ENCODE measurements around the gene TTC7B.

The TTC7B gene

GRCh38 chr14:90607141-90607540, 209.1 kb downstream of the TTC7B start:
- Histone ChIP-seq H2AK5ac (ENCODE audit: low read depth, low read length) (no peak overlapping the region), H3K23ac (ENCODE audit: low read depth, low read length, poor library complexity) (no peak overlapping the region), H3K79me1 (ENCODE audit: low read depth, low read length) (no peaks in the 10 kb centered on the region), H3K4me3 (ENCODE audit: low read length in 2 of 2) (no peak overlapping the region), H3K14ac (ENCODE audit: low read length) (no peak overlapping the region), H3K4me2 (ENCODE audit: insufficient read depth, low read length, poor library complexity, severe bottlenecking) (no peak overlapping the region), H3K18ac (ENCODE audit: low read length) (peak overlapping the region; percentile 57), H3K36me3 (replicated peaks in 1 of 2; ENCODE audit: control insufficient read depth in 2 of 2, insufficient read depth in 2 of 2, low read length in 2 of 2) (no peaks in the 10 kb centered on the region), H3K27me3 (ENCODE audit: control insufficient read depth in 3 of 3, insufficient read depth in 3 of 3, low read depth in 1 of 3, low read length in 3 of 3) (no peaks in the 10 kb centered on the region), H3K4ac (ENCODE audit: low read length) (no peak overlapping the region), H2AFZ (ENCODE audit: low read length) (no peak overlapping the region), H2BK120ac (ENCODE audit: low read depth, low read length) (no peak overlapping the region), H2BK15ac (ENCODE audit: low read length) (no peak overlapping the region), H2BK5ac (ENCODE audit: low read length) (no peak overlapping the region), H4K8ac (ENCODE audit: low read depth, low read length) (no peak overlapping the region), H2BK12ac (ENCODE audit: low read length) (no peak overlapping the region), H3K9ac (ENCODE audit: low read depth, low read length, poor library complexity) (no peak overlapping the region), H3K9me3 (replicated peaks in 1 of 2; ENCODE audit: control insufficient read depth in 2 of 2, insufficient read depth in 1 of 2, low read depth in 1 of 2, low read length in 2 of 2) (no peaks in the 10 kb centered on the region), H4K91ac (ENCODE audit: low read depth, low read length, poor library complexity) (no peak overlapping the region), H3K27ac (replicated peaks; ENCODE audit: low read length) (no peak overlapping the region), H3K4me1 (ENCODE audit: control insufficient read depth in 2 of 2, insufficient read depth in 1 of 2, low read depth in 1 of 2, low read length in 2 of 2) (peaks cover 11 to 22% of the 10 kb centered on the region in 2 donors)
- no CpG with 5 or more reads among the region's 10 CpGs for WGBS, 2 donors (ENCODE audit: extremely low coverage in 2 of 2, insufficient read length in 2 of 2, insufficient replicate concordance in 1 of 2)
- no peak for DNase-seq (ENCODE audit: low spot score)

GRCh38 chr14:90606434-90606833, 209.8 kb downstream of the TTC7B start:
- H3K9ac ChIP-seq (ENCODE audit: low read depth, low read length, poor library complexity) = no peak overlapping the region
- H3K18ac ChIP-seq (ENCODE audit: low read length) = no peak overlapping the region
- no peak overlapping the region for H2BK15ac ChIP-seq (ENCODE audit: low read length)
- H2AK5ac ChIP-seq (ENCODE audit: low read depth, low read length) = no peak overlapping the region
- H3K36me3 ChIP-seq (replicated peaks in 1 of 2; ENCODE audit: control insufficient read depth in 2 of 2, insufficient read depth in 2 of 2, low read length in 2 of 2) = no peaks in the 10 kb centered on the region
- H3K14ac ChIP-seq (ENCODE audit: low read length) = no peak overlapping the region
- no peak overlapping the region for H2BK12ac ChIP-seq (ENCODE audit: low read length)
- no peaks in the 10 kb centered on the region for H3K9me3 ChIP-seq (replicated peaks in 1 of 2; ENCODE audit: control insufficient read depth in 2 of 2, insufficient read depth in 1 of 2, low read depth in 1 of 2, low read length in 2 of 2)
- H3K4me1 ChIP-seq (ENCODE audit: control insufficient read depth in 2 of 2, insufficient read depth in 1 of 2, low read depth in 1 of 2, low read length in 2 of 2) = peaks cover 11 to 22% of the 10 kb centered on the region in 2 donors
- no peak overlapping the region for H2BK120ac ChIP-seq (ENCODE audit: low read depth, low read length)
- H2BK5ac ChIP-seq (ENCODE audit: low read length) = no peak overlapping the region
- no peak for DNase-seq (ENCODE audit: low spot score)
- no peak overlapping the region for H3K23ac ChIP-seq (ENCODE audit: low read depth, low read length, poor library complexity)
- H3K4me2 ChIP-seq (ENCODE audit: insufficient read depth, low read length, poor library complexity, severe bottlenecking) = no peak overlapping the region
- no peak overlapping the region for H4K91ac ChIP-seq (ENCODE audit: low read depth, low read length, poor library complexity)
- no peak overlapping the region for H3K27ac ChIP-seq (replicated peaks; ENCODE audit: low read length)
- no CpG with 5 or more reads among the region's 2 CpGs for WGBS, 2 donors (ENCODE audit: extremely low coverage in 2 of 2, insufficient read length in 2 of 2, insufficient replicate concordance in 1 of 2)
- no peak overlapping the region for H4K8ac ChIP-seq (ENCODE audit: low read depth, low read length)
- no peak overlapping the region for H3K4me3 ChIP-seq (ENCODE audit: low read length in 2 of 2)
- H2AFZ ChIP-seq (ENCODE audit: low read length) = no peak overlapping the region
- no peaks in the 10 kb centered on the region for H3K27me3 ChIP-seq (ENCODE audit: control insufficient read depth in 3 of 3, insufficient read depth in 3 of 3, low read depth in 1 of 3, low read length in 3 of 3)
- H3K79me1 ChIP-seq (ENCODE audit: low read depth, low read length) = no peaks in the 10 kb centered on the region
- H3K4ac ChIP-seq (ENCODE audit: low read length) = no peak overlapping the region

- H3K4me1 ChIP-seq (ENCODE audit: control insufficient read depth in 2 of 2, insufficient read depth in 1 of 2, low read depth in 1 of 2, low read length in 2 of 2) = peaks cover 11 to 22% of the 10 kb centered on the region in 2 donors
- no CpG with 5 or more reads among the region's 6 CpGs for WGBS, 2 donors (ENCODE audit: extremely low coverage in 2 of 2, insufficient read length in 2 of 2, insufficient replicate concordance in 1 of 2)
These were observed 210.8 kb downstream of the TTC7B start for GRCh38 chr14:90605430-90605829.

GRCh38 chr14:90604356-90604755, 211.9 kb downstream of the TTC7B start:
- no peak overlapping the region for H2BK15ac ChIP-seq (ENCODE audit: low read length)
- WGBS, 2 donors (ENCODE audit: extremely low coverage in 2 of 2, insufficient read length in 2 of 2, insufficient replicate concordance in 1 of 2) = no CpG with 5 or more reads among the region's 6 CpGs
- H2AFZ ChIP-seq (ENCODE audit: low read length) = no peak overlapping the region
- H3K27ac ChIP-seq (replicated peaks; ENCODE audit: low read length) = no peak overlapping the region
- no peak overlapping the region for H2BK5ac ChIP-seq (ENCODE audit: low read length)
- H3K9ac ChIP-seq (ENCODE audit: low read depth, low read length, poor library complexity) = no peak overlapping the region
- no peak overlapping the region for H3K14ac ChIP-seq (ENCODE audit: low read length)
- no peaks in the 10 kb centered on the region for H3K36me3 ChIP-seq (replicated peaks in 1 of 2; ENCODE audit: control insufficient read depth in 2 of 2, insufficient read depth in 2 of 2, low read length in 2 of 2)
- H3K4ac ChIP-seq (ENCODE audit: low read length) = no peak overlapping the region
- H3K9me3 ChIP-seq (replicated peaks in 1 of 2; ENCODE audit: control insufficient read depth in 2 of 2, insufficient read depth in 1 of 2, low read depth in 1 of 2, low read length in 2 of 2) = no peaks in the 10 kb centered on the region
- H4K8ac ChIP-seq (ENCODE audit: low read depth, low read length) = no peak overlapping the region
- H3K23ac ChIP-seq (ENCODE audit: low read depth, low read length, poor library complexity) = no peak overlapping the region
- H4K91ac ChIP-seq (ENCODE audit: low read depth, low read length, poor library complexity) = no peak overlapping the region
- no peaks in the 10 kb centered on the region for H3K27me3 ChIP-seq (ENCODE audit: control insufficient read depth in 3 of 3, insufficient read depth in 3 of 3, low read depth in 1 of 3, low read length in 3 of 3)
- no peak overlapping the region for H3K4me2 ChIP-seq (ENCODE audit: insufficient read depth, low read length, poor library complexity, severe bottlenecking)
- no peak overlapping the region for H2BK12ac ChIP-seq (ENCODE audit: low read length)
- no peak for DNase-seq (ENCODE audit: low spot score)
- H2BK120ac ChIP-seq (ENCODE audit: low read depth, low read length) = no peak overlapping the region
- H3K4me1 ChIP-seq (ENCODE audit: control insufficient read depth in 2 of 2, insufficient read depth in 1 of 2, low read depth in 1 of 2, low read length in 2 of 2) = peaks cover 13 to 26% of the 10 kb centered on the region in 2 donors
- no peak overlapping the region for H3K4me3 ChIP-seq (ENCODE audit: low read length in 2 of 2)
- no peaks in the 10 kb centered on the region for H3K79me1 ChIP-seq (ENCODE audit: low read depth, low read length)
- H3K18ac ChIP-seq (ENCODE audit: low read length) = no peak overlapping the region
- H2AK5ac ChIP-seq (ENCODE audit: low read depth, low read length) = no peak overlapping the region

More at GRCh38 chr14:90605430-90605829, 210.8 kb downstream of the TTC7B start:
- H4K91ac ChIP-seq (ENCODE audit: low read depth, low read length, poor library complexity) = no peak overlapping the region
- H3K23ac ChIP-seq (ENCODE audit: low read depth, low read length, poor library complexity) = no peak overlapping the region
- H3K9ac ChIP-seq (ENCODE audit: low read depth, low read length, poor library complexity) = no peak overlapping the region
- H3K9me3 ChIP-seq (replicated peaks in 1 of 2; ENCODE audit: control insufficient read depth in 2 of 2, insufficient read depth in 1 of 2, low read depth in 1 of 2, low read length in 2 of 2) = no peaks in the 10 kb centered on the region
- DNase-seq (ENCODE audit: low spot score) = no peak
- H3K27me3 ChIP-seq (ENCODE audit: control insufficient read depth in 3 of 3, insufficient read depth in 3 of 3, low read depth in 1 of 3, low read length in 3 of 3) = no peaks in the 10 kb centered on the region
- no peak overlapping the region for H3K4me2 ChIP-seq (ENCODE audit: insufficient read depth, low read length, poor library complexity, severe bottlenecking)
- H2AK5ac ChIP-seq (ENCODE audit: low read depth, low read length) = no peak overlapping the region
- H3K36me3 ChIP-seq (replicated peaks in 1 of 2; ENCODE audit: control insufficient read depth in 2 of 2, insufficient read depth in 2 of 2, low read length in 2 of 2) = no peaks in the 10 kb centered on the region
- no peak overlapping the region for H3K14ac ChIP-seq (ENCODE audit: low read length)
- H2BK15ac ChIP-seq (ENCODE audit: low read length) = no peak overlapping the region
- H2BK5ac ChIP-seq (ENCODE audit: low read length) = no peak overlapping the region
- no peak overlapping the region for H2BK120ac ChIP-seq (ENCODE audit: low read depth, low read length)
- no peak overlapping the region for H2BK12ac ChIP-seq (ENCODE audit: low read length)
- H3K79me1 ChIP-seq (ENCODE audit: low read depth, low read length) = no peaks in the 10 kb centered on the region
- no peak overlapping the region for H3K27ac ChIP-seq (replicated peaks; ENCODE audit: low read length)
- H3K18ac ChIP-seq (ENCODE audit: low read length) = no peak overlapping the region
- no peak overlapping the region for H3K4me3 ChIP-seq (ENCODE audit: low read length in 2 of 2)
- H2AFZ ChIP-seq (ENCODE audit: low read length) = no peak overlapping the region
- no peak overlapping the region for H4K8ac ChIP-seq (ENCODE audit: low read depth, low read length)
- H3K4ac ChIP-seq (ENCODE audit: low read length) = no peak overlapping the region
